ENCODE results near the gene KIF3A.

KIF3A gene

DNA sequence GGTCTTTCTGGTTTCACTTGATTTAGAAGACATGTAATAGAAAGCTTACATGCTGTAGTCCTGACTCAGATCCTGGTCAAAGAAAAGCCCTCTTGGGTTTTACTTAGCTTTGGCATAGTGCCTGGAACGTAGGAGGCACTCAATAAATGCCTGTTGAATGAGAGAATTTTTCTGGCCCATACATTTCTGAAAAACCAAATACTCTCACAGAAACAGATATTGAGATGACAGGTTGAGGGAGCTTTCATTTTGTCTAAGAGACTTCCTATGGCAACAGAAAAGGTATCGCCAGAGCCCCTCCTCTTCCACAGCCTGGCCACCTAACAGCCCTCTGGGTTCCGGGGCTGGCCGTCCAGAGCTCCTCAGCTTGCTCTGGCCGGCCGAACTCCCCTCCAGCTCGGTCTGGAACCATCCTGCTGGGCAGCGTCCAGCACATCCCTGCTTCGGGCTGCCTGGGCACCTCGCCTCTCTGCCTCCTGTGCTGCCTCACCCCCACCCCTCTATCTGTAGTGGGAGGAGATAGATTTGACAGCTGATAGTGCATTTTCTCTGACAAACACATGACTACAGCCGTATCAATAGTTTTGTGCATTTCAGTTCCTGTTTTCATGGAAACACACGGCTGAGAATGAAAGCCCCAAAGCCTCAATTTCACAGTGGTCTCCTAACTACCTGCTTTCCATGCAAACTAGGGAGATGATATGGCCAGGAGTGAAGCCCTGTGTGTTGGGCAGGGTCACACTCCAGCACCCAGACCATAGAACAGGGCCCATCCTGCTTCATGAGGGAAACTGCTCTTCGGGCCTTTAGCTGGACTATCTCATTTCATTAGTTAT is 62.5 kb downstream of the KIF3A start:
- H3K4me3 ChIP-seq (ENCODE audit: low read length) = no peak overlapping the region
- peaks cover 9% of the 10 kb centered on the region for H3K4me1 ChIP-seq (ENCODE audit: control insufficient read depth, insufficient read depth, low read length)
- no peaks in the 10 kb centered on the region for H3K36me3 ChIP-seq (ENCODE audit: control insufficient read depth, insufficient read depth, low read length)
- H3K27me3 ChIP-seq (ENCODE audit: control insufficient read depth, insufficient read depth, low read length) = no peaks in the 10 kb centered on the region
- no peak overlapping the region for H3K9ac ChIP-seq (ENCODE audit: low read length)
- H3K27ac ChIP-seq (ENCODE audit: low read depth, low read length) = peak overlapping the region; percentile 67

DNA sequence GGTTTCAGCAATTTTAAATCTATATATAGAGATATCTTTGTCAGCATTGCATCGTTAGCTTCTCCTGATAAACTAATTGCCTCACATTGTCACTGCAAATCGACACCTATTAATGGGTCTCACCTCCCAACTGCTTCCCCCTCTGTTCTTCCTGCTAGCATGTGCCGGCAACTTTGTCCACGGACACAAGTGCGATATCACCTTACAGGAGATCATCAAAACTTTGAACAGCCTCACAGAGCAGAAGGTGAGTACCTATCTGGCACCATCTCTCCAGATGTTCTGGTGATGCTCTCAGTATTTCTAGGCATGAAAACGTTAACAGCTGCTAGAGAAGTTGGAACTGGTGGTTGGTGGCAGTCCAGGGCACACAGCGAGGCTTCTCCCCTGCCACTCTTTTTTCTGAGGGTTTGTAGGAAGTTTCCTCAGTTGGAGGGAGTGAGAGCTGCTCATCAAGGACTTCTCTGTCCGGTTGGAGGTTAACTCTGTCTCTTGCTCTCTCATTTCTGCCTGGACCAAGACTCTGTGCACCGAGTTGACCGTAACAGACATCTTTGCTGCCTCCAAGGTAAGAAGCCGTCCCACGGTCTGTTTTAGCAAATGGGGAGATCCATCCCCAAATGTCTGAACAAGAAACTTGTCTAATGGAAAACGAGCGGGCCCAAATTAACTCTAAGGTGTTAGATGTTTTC is 63.3 kb downstream of the KIF3A start, which contains the start of gene IL4:
Gene IL4 (plus strand): TSS at position 51 of the 692 bp plus-strand sequence. CDS start 62 bp downstream, at position 113.
- H3K27ac ChIP-seq (ENCODE audit: low read depth, low read length) = peak within 1 kb of the TSS; percentile 67
- H3K27me3 ChIP-seq (ENCODE audit: control insufficient read depth, insufficient read depth, low read length) = no peaks in the 10 kb centered on the region
- H3K4me3 ChIP-seq (ENCODE audit: low read length) = no peak within 1 kb of the TSS
- H3K9ac ChIP-seq (ENCODE audit: low read length) = no peak within 1 kb of the TSS
- peaks cover 9% of the 10 kb centered on the region for H3K4me1 ChIP-seq (ENCODE audit: control insufficient read depth, insufficient read depth, low read length)
- H3K36me3 ChIP-seq (ENCODE audit: control insufficient read depth, insufficient read depth, low read length) = no peaks in the 10 kb centered on the region

DNA sequence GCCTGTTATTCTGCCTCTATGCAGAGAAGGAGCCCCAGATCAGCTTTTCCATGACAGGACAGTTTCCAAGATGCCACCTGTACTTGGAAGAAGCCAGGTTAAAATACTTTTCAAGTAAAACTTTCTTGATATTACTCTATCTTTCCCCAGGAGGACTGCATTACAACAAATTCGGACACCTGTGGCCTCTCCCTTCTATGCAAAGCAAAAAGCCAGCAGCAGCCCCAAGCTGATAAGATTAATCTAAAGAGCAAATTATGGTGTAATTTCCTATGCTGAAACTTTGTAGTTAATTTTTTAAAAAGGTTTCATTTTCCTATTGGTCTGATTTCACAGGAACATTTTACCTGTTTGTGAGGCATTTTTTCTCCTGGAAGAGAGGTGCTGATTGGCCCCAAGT is 63.9 kb downstream of the KIF3A start:
- Histone ChIP-seq H3K4me1 (ENCODE audit: control insufficient read depth, insufficient read depth, low read length) (peaks cover 9% of the 10 kb centered on the region), H3K27ac (ENCODE audit: low read depth, low read length) (no peak overlapping the region), H3K4me3 (ENCODE audit: low read length) (no peak overlapping the region), H3K9ac (ENCODE audit: low read length) (no peak overlapping the region), H3K36me3 (ENCODE audit: control insufficient read depth, insufficient read depth, low read length) (no peaks in the 10 kb centered on the region), H3K27me3 (ENCODE audit: control insufficient read depth, insufficient read depth, low read length) (no peaks in the 10 kb centered on the region)

DNA sequence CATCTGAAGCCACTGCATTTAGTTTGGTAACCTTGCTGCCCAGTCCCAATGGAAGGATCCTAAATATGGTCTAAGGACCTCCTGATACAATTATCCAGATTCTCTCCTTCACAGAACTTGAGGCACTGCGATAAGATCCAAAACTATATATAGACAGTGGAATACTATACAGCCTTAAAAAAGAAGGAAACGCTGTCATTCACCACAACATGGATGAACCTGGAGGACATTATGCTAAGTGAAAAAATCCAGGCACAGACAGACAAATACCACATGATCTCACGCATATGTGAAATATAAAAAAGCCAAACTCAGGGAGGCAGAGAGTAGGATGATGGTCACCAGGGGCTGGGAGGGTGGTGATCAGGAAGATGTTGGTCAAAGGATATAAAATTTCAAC is 66.3 kb downstream of the KIF3A start:
- H3K4me1 ChIP-seq (ENCODE audit: control insufficient read depth, insufficient read depth, low read length) = peaks cover 4% of the 10 kb centered on the region

DNA sequence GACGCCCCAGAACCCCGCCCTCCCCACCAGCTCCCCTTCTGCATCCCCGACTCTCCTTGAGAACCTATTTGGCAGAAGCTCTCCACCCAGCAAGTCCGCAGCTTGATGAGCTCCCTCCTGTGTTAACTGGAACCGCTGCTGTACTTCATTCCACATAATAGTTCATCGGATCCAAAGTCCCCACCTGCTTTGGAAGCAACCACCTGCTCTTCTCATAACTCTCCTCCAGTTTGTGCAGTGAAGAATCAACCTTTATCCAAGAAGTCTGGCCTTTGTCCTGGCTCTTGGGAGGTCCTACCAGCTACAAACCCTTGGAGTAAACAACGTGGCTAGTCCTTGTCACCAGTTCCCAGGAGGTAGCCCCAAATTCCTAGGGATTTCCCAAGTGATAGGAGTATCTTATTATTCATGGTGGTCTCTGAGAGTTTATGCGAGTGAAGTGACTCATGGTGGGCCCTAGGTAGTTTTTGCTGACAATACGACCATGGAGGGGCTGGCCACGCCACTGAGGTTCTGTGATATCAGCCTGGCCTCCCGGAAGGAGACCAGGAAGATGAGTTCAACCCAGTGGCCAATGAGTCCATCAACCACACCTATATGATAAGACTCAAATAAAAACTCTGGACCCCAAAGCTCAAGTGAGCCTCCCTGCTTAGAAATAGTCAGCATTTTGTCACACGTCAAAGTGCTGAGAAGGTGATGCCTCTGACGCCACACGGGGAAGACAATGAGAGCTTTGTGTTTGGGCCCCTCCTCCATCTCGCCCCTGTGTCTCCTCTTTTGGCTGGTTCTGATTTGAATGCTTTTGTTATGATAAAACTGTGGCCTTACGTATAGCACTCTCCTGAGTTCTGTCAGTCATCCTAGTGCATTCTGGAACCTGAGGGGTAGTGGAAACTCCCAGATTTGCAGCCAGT is 67.1 kb downstream of the KIF3A start:
- H3K9ac ChIP-seq (ENCODE audit: low read length) = no peak overlapping the region
- H3K27me3 ChIP-seq (ENCODE audit: control insufficient read depth, insufficient read depth, low read length) = no peaks in the 10 kb centered on the region
- no peak overlapping the region for H3K27ac ChIP-seq (ENCODE audit: low read depth, low read length)
- H3K36me3 ChIP-seq (ENCODE audit: control insufficient read depth, insufficient read depth, low read length) = no peaks in the 10 kb centered on the region
- no peak overlapping the region for H3K4me3 ChIP-seq (ENCODE audit: low read length)
- H3K4me1 ChIP-seq (ENCODE audit: control insufficient read depth, insufficient read depth, low read length) = peaks cover 4% of the 10 kb centered on the region

More for the DNA sequence above, 66.3 kb downstream of the KIF3A start:
- Histone ChIP-seq H3K36me3 (ENCODE audit: control insufficient read depth, insufficient read depth, low read length) (no peaks in the 10 kb centered on the region), H3K4me3 (ENCODE audit: low read length) (no peak overlapping the region), H3K27me3 (ENCODE audit: control insufficient read depth, insufficient read depth, low read length) (no peaks in the 10 kb centered on the region), H3K9ac (ENCODE audit: low read length) (no peak overlapping the region), H3K27ac (ENCODE audit: low read depth, low read length) (no peak overlapping the region)

DNA sequence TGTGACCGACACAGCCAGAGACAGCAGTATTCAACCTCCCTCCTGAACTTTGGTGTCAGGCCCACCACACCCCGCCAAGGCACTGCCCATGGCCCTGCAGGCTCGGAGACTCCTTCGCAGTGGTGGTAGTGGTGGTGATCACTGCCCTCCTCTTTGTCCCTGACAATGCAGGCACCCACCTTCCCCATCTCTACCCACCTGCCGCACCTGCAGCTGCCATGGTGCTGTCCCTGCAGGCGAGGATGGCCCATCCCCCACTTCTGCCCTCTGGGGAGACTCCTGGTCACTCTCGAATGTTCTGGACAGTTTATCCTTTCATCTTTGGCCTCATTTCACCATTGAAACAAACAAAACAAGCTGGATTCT is 67.9 kb downstream of the KIF3A start:
- H3K27me3 ChIP-seq (ENCODE audit: control insufficient read depth, insufficient read depth, low read length) = no peaks in the 10 kb centered on the region

DNA sequence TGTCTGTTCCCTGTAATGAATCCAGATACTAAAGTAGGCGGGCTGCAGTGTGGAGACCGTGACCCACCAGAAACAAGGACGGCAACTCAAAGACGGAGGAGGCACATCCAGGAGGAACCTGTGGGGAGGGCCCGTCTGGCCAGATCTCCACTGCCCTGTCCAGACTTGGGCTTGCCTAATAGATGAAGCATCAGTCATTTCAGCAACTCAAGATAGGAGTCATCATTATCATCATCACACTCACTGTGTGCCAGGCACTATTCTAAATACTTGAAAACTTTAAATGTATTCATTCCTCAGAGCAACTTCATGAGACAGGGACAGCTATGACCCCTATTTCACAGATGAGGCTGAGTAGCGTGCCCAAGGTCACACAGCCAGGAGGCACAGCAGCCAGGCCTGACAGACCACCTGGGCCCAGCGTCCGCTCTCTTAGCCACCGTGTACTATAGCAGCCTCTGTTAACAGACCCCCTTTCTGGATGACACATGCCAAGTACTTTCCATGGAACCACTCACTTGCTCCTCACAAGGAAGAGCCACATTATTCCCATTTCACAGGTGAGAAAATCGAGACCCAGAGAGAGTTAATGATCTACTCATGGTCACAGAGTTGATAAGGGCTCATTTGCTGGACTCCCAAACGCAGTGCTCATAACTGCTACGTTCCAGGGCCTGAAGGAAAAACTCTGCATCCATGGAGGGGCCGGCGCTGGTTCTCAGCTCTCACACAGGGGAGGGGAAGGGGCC is 68.5 kb downstream of the KIF3A start:
- Histone ChIP-seq H3K4me1 (ENCODE audit: control insufficient read depth, insufficient read depth, low read length) (no peaks in the 10 kb centered on the region), H3K27me3 (ENCODE audit: control insufficient read depth, insufficient read depth, low read length) (no peaks in the 10 kb centered on the region), H3K9ac (ENCODE audit: low read length) (no peak overlapping the region), H3K27ac (ENCODE audit: low read depth, low read length) (no peak overlapping the region), H3K36me3 (ENCODE audit: control insufficient read depth, insufficient read depth, low read length) (no peaks in the 10 kb centered on the region), H3K4me3 (ENCODE audit: low read length) (no peak overlapping the region)

More for the DNA sequence above, 67.9 kb downstream of the KIF3A start:
- H3K9ac ChIP-seq (ENCODE audit: low read length) = no peak overlapping the region
- H3K4me1 ChIP-seq (ENCODE audit: control insufficient read depth, insufficient read depth, low read length) = no peaks in the 10 kb centered on the region
- H3K27ac ChIP-seq (ENCODE audit: low read depth, low read length) = no peak overlapping the region
- no peaks in the 10 kb centered on the region for H3K36me3 ChIP-seq (ENCODE audit: control insufficient read depth, insufficient read depth, low read length)
- H3K4me3 ChIP-seq (ENCODE audit: low read length) = no peak overlapping the region

DNA sequence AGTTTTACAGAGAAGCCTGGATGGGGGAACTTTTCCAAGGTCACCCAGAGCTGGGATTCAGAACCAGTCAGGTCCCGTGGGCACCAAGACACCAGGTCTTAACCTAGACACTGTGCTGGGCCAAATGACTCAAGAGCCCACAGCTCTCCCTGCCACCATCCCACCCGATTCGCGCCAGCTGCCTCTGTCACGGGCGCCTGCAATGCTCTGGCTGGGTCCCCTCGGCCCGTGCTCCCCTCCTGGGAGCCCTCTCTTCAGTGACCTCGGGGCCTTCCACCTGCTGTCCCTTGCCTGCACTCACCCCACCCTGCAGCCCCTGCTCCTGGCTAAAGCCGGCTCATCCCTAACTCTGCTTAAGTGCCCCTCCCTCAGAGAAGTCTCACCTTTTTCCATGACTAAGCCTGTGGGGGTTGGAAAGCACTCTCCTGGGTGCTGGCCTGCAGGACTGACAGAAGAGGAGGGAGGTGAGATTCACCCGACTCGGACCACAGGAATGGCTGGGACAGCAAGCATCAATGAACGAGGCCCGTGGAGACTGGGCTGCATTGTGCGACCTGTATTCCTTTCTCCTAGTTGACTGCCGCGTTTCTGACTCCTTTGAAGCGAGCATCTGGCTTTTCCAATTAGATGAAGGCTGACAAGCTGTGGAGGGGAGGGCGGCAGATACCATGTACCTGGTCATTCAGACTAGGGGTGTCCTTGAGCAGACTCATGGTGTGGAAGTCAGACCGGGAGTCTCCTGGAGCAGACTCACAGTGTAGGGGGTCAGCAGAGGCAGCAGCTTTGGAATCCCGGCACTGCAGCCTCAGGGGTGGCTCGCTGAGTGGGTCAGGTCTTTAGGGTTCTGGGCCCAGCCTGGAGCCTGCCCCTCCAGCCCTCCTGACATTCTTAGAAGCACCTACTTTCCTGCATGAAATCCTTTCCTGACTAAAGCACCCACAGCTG is 69.3 kb downstream of the KIF3A start:
- H3K36me3 ChIP-seq (ENCODE audit: control insufficient read depth, insufficient read depth, low read length) = no peaks in the 10 kb centered on the region
- no peaks in the 10 kb centered on the region for H3K27me3 ChIP-seq (ENCODE audit: control insufficient read depth, insufficient read depth, low read length)
- no peaks in the 10 kb centered on the region for H3K4me1 ChIP-seq (ENCODE audit: control insufficient read depth, insufficient read depth, low read length)
- H3K4me3 ChIP-seq (ENCODE audit: low read length) = no peak overlapping the region
- no peak overlapping the region for H3K27ac ChIP-seq (ENCODE audit: low read depth, low read length)
- H3K9ac ChIP-seq (ENCODE audit: low read length) = no peak overlapping the region

DNA sequence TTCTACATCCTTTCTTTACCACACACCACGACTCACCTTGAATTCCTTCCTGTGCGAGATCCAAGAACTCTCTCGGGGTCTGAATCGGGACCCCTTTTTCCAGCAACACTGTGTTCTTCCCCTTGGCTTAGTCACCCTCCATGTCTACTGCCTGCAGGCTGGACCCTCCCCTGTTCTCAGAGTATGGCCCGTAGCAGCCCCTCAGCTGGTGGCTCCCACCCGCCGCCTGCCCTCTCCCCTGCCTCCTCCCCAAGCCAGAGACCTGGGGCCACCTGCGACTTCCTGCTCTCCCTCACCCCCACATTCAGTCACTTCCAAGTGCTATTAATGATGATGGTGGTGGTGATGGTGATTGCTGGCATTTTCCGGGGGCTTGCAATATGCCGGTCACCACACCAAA is 70.0 kb downstream of the KIF3A start:
- H3K27ac ChIP-seq (ENCODE audit: low read depth, low read length) = no peak overlapping the region
- no peak overlapping the region for H3K4me3 ChIP-seq (ENCODE audit: low read length)
- H3K4me1 ChIP-seq (ENCODE audit: control insufficient read depth, insufficient read depth, low read length) = no peaks in the 10 kb centered on the region
- H3K9ac ChIP-seq (ENCODE audit: low read length) = no peak overlapping the region
- no peaks in the 10 kb centered on the region for H3K27me3 ChIP-seq (ENCODE audit: control insufficient read depth, insufficient read depth, low read length)
- H3K36me3 ChIP-seq (ENCODE audit: control insufficient read depth, insufficient read depth, low read length) = no peaks in the 10 kb centered on the region

DNA sequence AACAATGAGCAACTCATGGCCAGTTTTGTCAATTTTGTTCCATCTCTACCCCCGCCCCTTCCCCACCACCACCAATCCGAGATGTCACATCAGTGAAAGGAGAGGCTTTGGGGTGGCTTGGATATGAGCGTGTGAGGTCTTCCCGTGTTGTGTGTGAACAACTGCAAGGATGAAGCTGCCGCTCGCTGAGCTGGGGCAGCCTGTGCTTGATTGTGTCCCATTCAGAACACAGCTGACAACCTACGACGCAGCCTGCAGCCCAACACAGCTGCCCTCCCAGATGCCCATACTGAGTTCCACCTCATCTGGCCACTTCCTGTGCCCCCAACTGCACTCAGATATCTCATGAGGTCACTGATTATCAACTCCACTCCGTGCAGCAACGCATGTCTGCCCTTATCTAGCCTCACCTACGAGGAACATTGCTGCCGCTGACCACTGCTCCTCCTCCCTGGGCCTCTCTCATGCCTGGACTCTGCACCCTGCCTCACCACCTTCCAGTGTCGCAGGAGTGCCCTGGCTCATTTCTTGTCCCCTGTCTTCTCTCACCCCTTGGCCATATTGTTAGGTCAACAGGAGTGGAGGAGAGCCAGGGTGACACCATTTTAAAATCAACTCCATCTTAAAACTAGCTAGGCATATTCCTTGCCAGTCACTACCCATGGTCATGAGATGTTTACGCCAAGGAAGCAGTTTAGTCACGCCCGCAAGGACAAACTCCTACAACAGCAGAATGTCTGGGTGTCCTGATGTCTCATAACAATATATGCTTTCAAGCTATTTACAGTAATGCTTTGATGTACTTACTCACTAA is 70.8 kb downstream of the KIF3A start:
- Histone ChIP-seq H3K4me3 (ENCODE audit: low read length) (no peak overlapping the region), H3K36me3 (ENCODE audit: control insufficient read depth, insufficient read depth, low read length) (no peaks in the 10 kb centered on the region), H3K27ac (ENCODE audit: low read depth, low read length) (no peak overlapping the region), H3K4me1 (ENCODE audit: control insufficient read depth, insufficient read depth, low read length) (no peaks in the 10 kb centered on the region), H3K9ac (ENCODE audit: low read length) (no peak overlapping the region), H3K27me3 (ENCODE audit: control insufficient read depth, insufficient read depth, low read length) (no peaks in the 10 kb centered on the region)

Measured in rectal smooth muscle tissue (tissue), 1 donor.